ENCODE measurements around the gene PRSS21. TPM values are rescaled to one million over a fixed set of nuclear protein-coding genes. Genes with fewer than 3 reads are reported as not detected.

PRSS21 gene
- total RNA-seq, 2 experiments from 2014 or later, result not detected

GRCh38 chr16:2775131-2775716 lies 41.8 kb upstream of the PRSS21 start:
- Histone ChIP-seq H3K27me3 (ENCODE audit: control insufficient read depth in 1 of 2, insufficient read depth in 2 of 2, low read length in 2 of 2) (no peaks in the 10 kb centered on the region), H3K4me1 (ENCODE audit: insufficient read depth, low read length) (peaks cover 63% of the 10 kb centered on the region), H3K4me3 (ENCODE audit: low read length) (no peak overlapping the region), H3K9me3 (ENCODE audit: control insufficient read depth in 1 of 2, insufficient read depth in 1 of 2, low read length in 2 of 2) (no peaks in the 10 kb centered on the region), H3K27ac (ENCODE audit: low read depth in 1 of 2, low read length in 2 of 2) (no peak overlapping the region), H3K36me3 (ENCODE audit: insufficient read depth, low read length) (peaks cover 50% of the 10 kb centered on the region)
- Mint-ChIP-seq H3K4me1 (ENCODE audit: low read depth) (peaks cover 40% of the 10 kb centered on the region), H3K9me3 (no peaks in the 10 kb centered on the region), H3K27ac (peak overlapping the region; percentile 100), H3K27me3 (no peaks in the 10 kb centered on the region), H3K4me3 (peak overlapping the region; percentile 98), H3K36me3 (ENCODE audit: low read depth) (peaks cover 61% of the 10 kb centered on the region)
- intact Hi-C loops (cut with DNase I, micrococcal nuclease), result loop anchor here in 1 of 2 experiments (5.0 kb wide), 1 partner anchor 92 kb away; no protein-coding TSS in a partner anchor
- TF ChIP-seq CTCF (IDR thresholded peaks at IDR 0.05), result no peak
- CTCF ChIA-PET, result no interaction called here
- no peak for DNase-seq
- no peak for ATAC-seq (ENCODE audit: poor library complexity)
- POLR2A ChIA-PET, result interaction anchor here (5.4 kb wide), 1 partner anchor 22 kb away, joined by 88 read pairs; the partner anchor contains the start of gene SRRM2

- Histone ChIP-seq H3K4me3 (ENCODE audit: low read length) (peak overlapping the region; percentile 62), H3K4me1 (ENCODE audit: insufficient read depth, low read length) (peaks cover 57% of the 10 kb centered on the region), H3K9me3 (ENCODE audit: control insufficient read depth in 1 of 2, insufficient read depth in 1 of 2, low read length in 2 of 2) (no peaks in the 10 kb centered on the region), H3K27ac (ENCODE audit: low read depth in 1 of 2, low read length in 2 of 2) (no peak overlapping the region), H3K27me3 (ENCODE audit: control insufficient read depth in 1 of 2, insufficient read depth in 2 of 2, low read length in 2 of 2) (no peaks in the 10 kb centered on the region), H3K36me3 (ENCODE audit: insufficient read depth, low read length) (peaks cover 43% of the 10 kb centered on the region)
- intact Hi-C loops (cut with DNase I, micrococcal nuclease), result loop anchor here (2.0 to 5.0 kb wide), 3 partner anchors 23 to 103 kb away; partner anchors contain the start of gene SRRM2 (in 1 of the 2)
- no peak for ATAC-seq (ENCODE audit: poor library complexity)
- POLR2A ChIA-PET, result interaction anchor here (1.1 to 5.4 kb wide), 5 partner anchors 12 to 136 kb away, joined by 5 to 88 read pairs (median 11); partner anchors contain the start of genes FLYWCH1, FLYWCH2 and SRRM2
- H3K27me3 Mint-ChIP-seq, result no peaks in the 10 kb centered on the region
- CTCF ChIA-PET, result interaction anchor here (3.2 kb wide), 1 partner anchor 92 kb away, joined by 16 read pairs; no protein-coding TSS in a partner anchor
- H3K36me3 Mint-ChIP-seq (ENCODE audit: low read depth), result peaks cover 54% of the 10 kb centered on the region
- no peaks in the 10 kb centered on the region for H3K9me3 Mint-ChIP-seq
- peak overlapping the region; percentile 100 for H3K27ac Mint-ChIP-seq
- peak overlapping the region; percentile 98 for H3K4me3 Mint-ChIP-seq
- H3K4me1 Mint-ChIP-seq (ENCODE audit: low read depth), result peaks cover 40% of the 10 kb centered on the region
- no peak for DNase-seq
- TF ChIP-seq CTCF (IDR thresholded peaks at IDR 0.05), result no peak
These were observed 41.1 kb upstream of the PRSS21 start for GRCh38 chr16:2775765-2776499.

- DNase-seq, result peak in 6 of 14 experiments; percentile 12 to 63 (median 34)
- Histone ChIP-seq H3K4me3 (ENCODE audit: low read length) (peak overlapping the region; percentile 62), H3K27ac (ENCODE audit: low read depth in 1 of 2, low read length in 2 of 2) (peak overlapping the region; percentile 44 to 62), H3K9me3 (ENCODE audit: control insufficient read depth in 1 of 2, insufficient read depth in 1 of 2, low read length in 2 of 2) (no peaks in the 10 kb centered on the region), H3K4me1 (ENCODE audit: insufficient read depth, low read length) (peaks cover 51% of the 10 kb centered on the region), H3K36me3 (ENCODE audit: insufficient read depth, low read length) (peaks cover 36% of the 10 kb centered on the region), H3K27me3 (ENCODE audit: control insufficient read depth in 1 of 2, insufficient read depth in 2 of 2, low read length in 2 of 2) (no peaks in the 10 kb centered on the region)
- intact Hi-C loops (cut with DNase I, micrococcal nuclease), result loop anchor here (1.0 to 5.0 kb wide), 5 partner anchors 24 to 104 kb away; partner anchors contain the start of gene SRRM2 (in 2 of the 2)
- H3K27ac Mint-ChIP-seq, result peak overlapping the region; percentile 100
- H3K4me3 Mint-ChIP-seq, result peak overlapping the region; percentile 98
- ChIA-PET CTCF (interaction anchor here (0.6 to 3.2 kb wide), 3 partner anchors 92 to 1164 kb away, joined by 4 to 16 read pairs (median 5); no protein-coding TSS in a partner anchor), POLR2A (interaction anchor here (1.0 to 5.4 kb wide), 12 partner anchors 13 to 812 kb away, joined by 3 to 88 read pairs (median 4); partner anchors contain the start of genes FLYWCH1, FLYWCH2, KCTD5 and RPS2)
- no peaks in the 10 kb centered on the region for H3K9me3 Mint-ChIP-seq
- H3K4me1 Mint-ChIP-seq (ENCODE audit: low read depth), result peaks cover 40% of the 10 kb centered on the region
- ATAC-seq (ENCODE audit: poor library complexity), result peak; percentile 25
- H3K36me3 Mint-ChIP-seq (ENCODE audit: low read depth), result peaks cover 47% of the 10 kb centered on the region
- H3K27me3 Mint-ChIP-seq, result no peaks in the 10 kb centered on the region
- TF ChIP-seq CTCF (IDR thresholded peaks at IDR 0.05), result no peak
These were observed 40.4 kb upstream of the PRSS21 start for GRCh38 chr16:2776500-2777139.
